Left ventricle myocardium superior (tissue), 1 donor: Measurements from ENCODE around the gene CCDC180. TPM values are rescaled to one million over a fixed set of nuclear protein-coding genes. Genes with fewer than 3 reads are reported as not detected.
"Not testable (repeated sequence)": the region's sequence is repeated elsewhere in the genome, so short reads cannot be mapped to it uniquely, and the experiment has no call there.

Experiments
- ATAC-seq: fragments of 200-7000 bp; cut with Tn5 transposase; one replicate; pipeline ENCODE4 v1.9.1; 2020; ENCODE audit warnings: mild to moderate bottlenecking, moderate library complexity
- DNase-seq: peaks from one replicate; pipeline ENCODE4 v3.0.0-alpha.2; 2020
- intact Hi-C: fragments of 100-400 bp; cut with micrococcal nuclease; formaldehyde crosslinking; loops from one replicate; pipeline ENCODE4 v1.11.0; 2022
- total RNA-seq: library from RNA; stranded (reverse); fragmentation: NEBNext Ultra II Directional; extraction: Animal tissue kit (Norgen Biotek cat#: 25700); gene quantifications from one replicate; pipeline ENCODE4 v1.2.1, GENCODE V29; 2021
- donor health status: DM: no; HTN: yes; CAD: no; lungs with severe emphysema.

CCDC180 gene
- total RNA-seq, 1 donor from 2014 or later, result 2.8 TPM

- ATAC-seq (no peak), DNase-seq (no peak)
- intact Hi-C loops, result no loop called here
Observed at GRCh38 chr9:97309260-97309659, 1.8 kb downstream of the CCDC180 start.

- intact Hi-C loops, result no loop called here
- no peak for DNase-seq
- no peak for ATAC-seq
Observed at GRCh38 chr9:97310023-97310422, 2.6 kb downstream of the CCDC180 start.

- intact Hi-C loops, result no loop called here
- DNase-seq (no peak), ATAC-seq (no peak)
Observed at GRCh38 chr9:97310896-97311295, 3.4 kb downstream of the CCDC180 start.

DNA sequence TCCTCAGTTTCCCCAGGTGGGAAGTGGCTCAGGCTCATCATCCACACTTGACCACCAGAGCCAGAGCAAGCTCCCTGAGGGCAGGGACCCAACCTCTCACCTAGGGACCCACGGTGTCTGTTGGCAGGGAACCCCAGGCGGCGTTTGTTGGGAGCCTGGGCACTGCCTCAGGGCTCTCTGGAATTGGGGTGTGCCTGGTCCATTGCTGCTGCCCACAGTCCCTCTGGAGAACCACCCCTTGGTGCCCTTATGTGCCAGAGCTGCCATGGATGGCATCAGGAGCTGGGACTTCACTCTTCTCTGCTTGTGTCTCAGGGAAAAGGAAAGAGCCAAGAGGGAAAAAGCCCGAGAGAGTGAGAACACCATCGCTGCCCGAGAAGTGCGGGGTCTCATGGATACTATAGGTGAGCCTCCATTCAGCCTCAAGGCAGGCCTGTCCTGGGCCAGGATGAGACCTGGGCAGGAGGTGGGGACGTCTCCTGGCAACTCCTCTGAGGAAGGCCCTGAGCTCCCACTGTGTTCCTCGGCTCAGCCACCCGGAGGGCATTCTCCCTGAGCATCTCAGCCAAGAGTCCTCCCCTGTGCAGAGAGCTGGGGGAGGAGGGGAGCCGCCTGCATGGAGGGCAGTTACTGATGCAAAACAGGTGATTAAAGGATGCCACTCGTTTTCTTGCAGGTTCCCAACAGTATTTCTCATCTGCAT is 4.5 kb downstream of the CCDC180 start:
- intact Hi-C loops, result no loop called here
- DNase-seq (no peak), ATAC-seq (no peak)

DNA sequence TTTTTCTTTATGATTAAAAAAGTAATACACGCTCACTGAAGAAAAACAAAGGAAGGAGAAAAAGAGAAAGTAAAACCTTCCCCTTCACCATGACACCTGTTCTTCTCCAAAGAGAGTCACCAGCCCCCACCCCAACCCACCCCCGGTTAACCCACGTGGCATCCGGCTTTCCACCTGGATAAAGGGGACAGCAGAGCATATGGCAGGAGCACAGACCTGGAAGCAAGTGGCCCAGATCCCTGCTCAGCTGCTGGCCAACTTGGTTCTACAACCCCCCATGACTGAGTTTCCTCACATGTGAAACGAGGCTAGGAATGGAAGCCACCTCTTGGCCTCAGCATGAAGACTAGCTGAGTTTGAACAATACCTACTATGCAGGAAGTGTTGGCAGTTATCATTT is 5.1 kb downstream of the CCDC180 start:
- intact Hi-C loops, result no loop called here
- DNase-seq, result no peak
- ATAC-seq, result no peak

GRCh38 chr9:97313243-97313642 is 5.8 kb downstream of the CCDC180 start:
- no peak for DNase-seq

DNA sequence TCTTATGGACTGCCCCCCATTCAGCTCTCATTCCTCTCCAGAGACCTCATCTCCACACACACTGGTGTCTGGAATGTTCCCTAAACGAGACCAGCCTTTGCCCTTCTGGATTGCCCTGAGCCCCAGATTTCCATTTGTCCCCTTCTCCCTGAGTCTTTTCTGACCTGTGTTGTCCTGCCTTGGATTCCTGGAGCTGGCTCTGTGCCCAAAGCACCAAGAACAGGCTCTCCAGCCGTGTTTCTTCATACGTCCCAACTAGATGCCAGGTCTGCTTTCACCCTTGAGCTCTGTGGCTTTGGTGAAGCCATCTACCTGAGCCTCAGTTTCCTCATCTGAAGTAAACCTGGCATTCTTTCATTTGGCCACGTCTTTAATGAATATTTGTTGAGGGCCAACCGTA is 6.3 kb downstream of the CCDC180 start:
- ATAC-seq, result no peak
- DNase-seq, result no peak
- intact Hi-C loops, result no loop called here

More at GRCh38 chr9:97313243-97313642, 5.8 kb downstream of the CCDC180 start:
- intact Hi-C loops, result no loop called here
- ATAC-seq, result no peak

- ATAC-seq, result no peak
- intact Hi-C loops, result no loop called here
- DNase-seq, result no peak
Observed at GRCh38 chr9:97314503-97314902, 7.0 kb downstream of the CCDC180 start.

- no peak for DNase-seq
- intact Hi-C loops, result no loop called here
- peak; percentile 39 for ATAC-seq
Observed at GRCh38 chr9:97315550-97315949, 8.1 kb downstream of the CCDC180 start.

- intact Hi-C loops, result no loop called here
- DNase-seq (no peak), ATAC-seq (no peak)
Observed at GRCh38 chr9:97316904-97317303, 9.4 kb downstream of the CCDC180 start.

DNA sequence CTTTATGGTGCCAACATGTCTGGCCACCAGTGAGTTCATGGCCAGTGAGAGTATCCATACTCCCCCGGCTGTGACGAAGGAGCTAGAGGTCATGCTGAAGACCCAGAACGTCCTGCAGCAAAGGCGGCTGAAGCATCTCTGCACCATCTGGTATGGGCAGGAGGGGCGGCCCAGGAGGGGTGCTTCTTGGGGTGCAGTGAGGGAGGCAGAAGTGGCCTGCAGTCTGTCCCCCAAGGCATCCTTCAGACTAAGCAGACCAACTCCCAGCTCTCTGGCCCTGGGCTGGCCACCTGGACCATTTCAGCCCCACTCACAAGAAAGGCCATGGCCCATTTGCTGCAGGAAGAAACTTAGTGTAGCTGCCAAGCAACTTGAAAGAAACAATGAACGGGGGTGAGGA is 11.0 kb downstream of the CCDC180 start:
- DNase-seq, result no peak
- intact Hi-C loops, result no loop called here
- ATAC-seq, result no peak

GRCh38 chr9:97319395-97319794 is 11.9 kb downstream of the CCDC180 start:
- intact Hi-C loops, result no loop called here
- DNase-seq (no peak), ATAC-seq (no peak)

DNA sequence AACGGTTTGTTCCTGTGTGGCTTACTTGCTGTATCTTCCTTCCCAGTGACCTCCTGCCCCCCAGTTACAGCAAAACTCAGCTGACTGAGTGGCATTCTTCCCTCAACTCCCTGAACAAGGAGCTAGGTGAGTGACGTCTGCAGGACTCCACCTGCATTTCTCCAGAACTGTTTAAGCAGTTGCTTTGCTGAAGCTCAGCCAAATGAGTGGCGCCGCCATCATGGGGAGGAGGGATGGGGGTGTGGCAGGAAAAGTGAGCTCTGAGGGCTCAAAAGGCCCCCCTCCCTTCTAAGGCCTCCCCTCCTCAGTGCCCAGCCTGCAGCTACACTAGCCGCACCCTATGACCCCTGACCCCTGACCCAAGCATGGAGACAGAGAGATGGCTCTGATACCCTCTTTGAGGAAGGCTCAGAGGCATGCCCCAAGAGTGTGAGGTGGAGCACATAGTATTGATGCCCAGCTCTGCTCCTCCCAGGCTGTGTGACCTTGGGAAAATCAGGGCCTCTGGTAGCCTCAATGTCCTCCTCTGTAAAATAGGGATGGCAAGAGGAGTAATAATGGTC is 12.7 kb downstream of the CCDC180 start:
- ATAC-seq (no peak), DNase-seq (no peak)
- intact Hi-C loops, result no loop called here

- DNase-seq (no peak), ATAC-seq (no peak)
- intact Hi-C loops, result no loop called here
Observed at GRCh38 chr9:97321251-97321650, 13.8 kb downstream of the CCDC180 start.

DNA sequence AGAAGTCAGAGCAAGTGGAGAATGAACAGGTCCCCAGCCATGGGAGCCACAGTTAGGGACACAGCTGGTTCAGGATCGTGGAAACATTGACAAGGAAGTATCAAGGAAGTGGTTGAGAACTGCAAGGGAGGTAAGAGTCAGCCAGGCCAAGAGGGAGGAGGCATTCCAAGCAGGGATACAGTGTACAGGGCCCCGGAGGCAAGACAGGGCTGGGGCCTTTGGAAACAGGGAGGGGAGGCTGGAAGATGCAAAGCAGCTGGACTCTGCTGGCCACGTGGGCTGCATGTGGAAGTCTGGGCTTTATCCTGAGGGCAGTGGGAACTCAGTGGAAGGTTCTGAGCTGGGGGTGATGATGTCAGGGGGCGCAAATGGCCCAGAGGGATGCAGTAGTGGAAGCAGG is 14.2 kb downstream of the CCDC180 start:
- intact Hi-C loops, result no loop called here
- ATAC-seq (no peak), DNase-seq (no peak)

GRCh38 chr9:97322105-97322504 is 14.6 kb downstream of the CCDC180 start:
- DNase-seq, result no peak
- intact Hi-C loops, result no loop called here
- ATAC-seq, result no peak

- DNase-seq (no peak), ATAC-seq (no peak)
- intact Hi-C loops, result no loop called here
Observed at GRCh38 chr9:97324954-97325353, 17.5 kb downstream of the CCDC180 start.

- no peak for DNase-seq
- intact Hi-C loops, result no loop called here
- ATAC-seq, result no peak
Observed at GRCh38 chr9:97327562-97327961, 20.1 kb downstream of the CCDC180 start.

- no peak for ATAC-seq
- intact Hi-C loops, result no loop called here
- no peak for DNase-seq
Observed at GRCh38 chr9:97332993-97333392, 25.5 kb downstream of the CCDC180 start.

- intact Hi-C loops, ATAC-seq, DNase-seq: not testable (repeated sequence)
Observed at GRCh38 chr9:97335622-97336021, 28.2 kb downstream of the CCDC180 start.

DNA sequence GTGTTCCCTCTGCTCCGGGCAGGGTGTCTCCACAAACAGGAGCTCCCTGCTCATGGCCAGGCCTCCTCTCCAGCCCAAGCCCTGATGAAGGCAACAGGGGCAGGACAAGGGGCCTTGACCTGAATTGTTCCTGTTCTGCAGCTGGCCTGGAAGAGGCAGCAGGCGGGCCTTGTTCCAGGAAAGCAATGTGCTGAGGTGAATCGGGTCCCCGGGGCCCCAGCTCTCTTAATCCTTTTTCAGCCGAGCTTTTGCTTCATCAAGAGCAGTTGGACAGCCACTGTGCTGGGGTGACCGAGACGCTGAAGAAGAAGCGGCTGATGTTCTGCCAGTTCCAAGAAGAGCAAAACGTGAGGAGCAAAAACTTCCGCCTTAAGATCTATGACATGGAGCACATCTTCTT is 41.4 kb downstream of the CCDC180 start:
- DNase-seq (no peak), ATAC-seq (no peak)
- intact Hi-C loops, result no loop called here
